SU-DHL-6 (cell line): ENCODE results near the gene CAV1.

Source experiments
- CTCF ChIP-seq: fragments of 200-600 bp; sonication (generic); IDR thresholded peaks from one replicate; pipeline ENCODE4 v1.5.1; 2017; ENCODE audit warnings: antibody characterized with exemption, mild to moderate bottlenecking, low read length, moderate library complexity; ENCODE audit not compliant: insufficient read depth, poor library complexity, severe bottlenecking
- EZH2phosphoT487 ChIP-seq: fragments of 200-600 bp; sonication (generic), shearing (Covaris generic); conservative IDR thresholded peaks from 2 replicates; pipeline ENCODE4 v1.6.1; 2018; ENCODE audit warnings: mild to moderate bottlenecking, antibody characterized with exemption, low read length, moderate library complexity, mixed read lengths

DNA sequence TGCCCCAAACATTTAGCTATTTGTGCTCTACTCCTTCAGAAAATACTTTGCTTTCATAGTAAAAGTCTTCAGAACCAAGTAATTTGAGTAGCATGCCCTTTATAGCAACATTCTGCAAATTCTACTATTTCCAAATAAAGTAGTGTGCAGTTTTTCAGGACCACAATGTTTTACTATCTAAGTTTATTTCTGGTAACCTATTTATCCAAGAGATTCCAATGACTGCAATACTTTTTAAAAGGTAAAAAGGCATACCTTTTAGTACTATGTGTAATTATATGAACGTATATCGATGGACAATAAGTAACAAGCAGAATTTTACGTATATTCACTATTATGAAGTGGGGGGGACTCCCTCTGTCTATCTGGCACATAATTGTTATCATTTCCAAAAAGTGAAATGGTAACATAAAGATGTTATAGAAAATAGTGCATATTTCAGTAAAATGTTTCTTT lies 32.2 kb upstream of the CAV1 start:
- TF ChIP-seq CTCF (no peak), EZH2phosphoT487 (no peak)
